SK-N-SH (cell line): ENCODE measurements around the gene TCP11L2. TPM values are rescaled to one million over a fixed set of nuclear protein-coding genes. Genes with fewer than 3 reads are reported as not detected.
"Not testable (repeated sequence)": the region's sequence is repeated elsewhere in the genome, so short reads cannot be mapped to it uniquely, and the experiment has no call there.

Experiments used
- CTCF ChIA-PET: fragments of 300-600, 350-600 bp; formaldehyde crosslinking; extraction: SDS; loops from one replicate; lab custom pipeline; 2021; lab: Yijun Ruan, JAX
- POLR2A ChIA-PET: fragments of 350-600 bp; sonication (Branson Sonifier 250); formaldehyde crosslinking; extraction: SDS; loops from one replicate; lab custom pipeline; 2020; ENCODE audit warnings: antibody characterized with exemption, inconsistent platforms; lab: Yijun Ruan, JAX
- DNase-seq: peaks from one replicate; pipeline ENCODE4 v3.0.0; 2012
- H2AFZ ChIP-seq: fragments of 200-600 bp; sonication (generic); 2 replicates; pipeline ENCODE4 v1.8.1; 2016; ENCODE audit warnings: antibody characterized with exemption, mild to moderate bottlenecking, low read depth
- H3F3A ChIP-seq: fragments of 200-600 bp; sonication (generic); replicated peaks from 2 replicates; pipeline ENCODE3; 2016; ENCODE audit warnings: antibody characterized with exemption, mild to moderate bottlenecking; ENCODE audit not compliant: insufficient read depth
- H3K27ac ChIP-seq, 2 experiments: fragments of 200-500 bp in 1 of 2; fragments of 200-600 bp in 1 of 2; sonication (Bioruptor generic) in 1 of 2; sonication (generic), shearing (Covaris generic) in 1 of 2; 2 replicates each; pipeline versions ENCODE4 v1.5.1 to v1.6.1; 2014 to 2016; ENCODE audit warnings: low read depth in 2 of 2, inconsistent platforms in 1 of 2, low read length in 1 of 2, mild to moderate bottlenecking in 1 of 2, mixed read lengths in 1 of 2
- H3K27me3 ChIP-seq: fragments of 200-600 bp; sonication (generic), shearing (Covaris generic); 2 replicates; pipeline ENCODE4 v1.6.1; 2016; ENCODE audit warnings: mixed run types; ENCODE audit not compliant: insufficient read depth
- H3K36me3 ChIP-seq, 2 experiments: fragments of 200-500 bp in 1 of 2; fragments of 200-600 bp in 1 of 2; sonication (Bioruptor generic) in 1 of 2; sonication (generic) in 1 of 2; replicated peaks in 1 of 2; 2 replicates each; pipeline versions ENCODE3 to v1.5.1; 2014 to 2016; ENCODE audit warnings: low read length in 1 of 2, mild to moderate bottlenecking in 1 of 2; ENCODE audit not compliant: insufficient read depth in 2 of 2, control insufficient read depth in 1 of 2
- H3K4me1 ChIP-seq, 2 experiments: fragments of 200-500 bp in 1 of 2; fragments of 200-600 bp in 1 of 2; sonication (Bioruptor generic) in 1 of 2; sonication (generic), shearing (Covaris generic) in 1 of 2; 2 replicates each; pipeline versions ENCODE4 v1.5.1 to v1.6.1; 2014 to 2016; ENCODE audit warnings: low read depth in 1 of 2, low read length in 1 of 2, mixed run types in 1 of 2; ENCODE audit not compliant: insufficient read depth in 2 of 2, control insufficient read depth in 1 of 2
- H3K4me2 ChIP-seq: fragments of 200-600 bp; sonication (generic), shearing (Covaris generic); 2 replicates; pipeline ENCODE4 v1.6.1; 2017; ENCODE audit warnings: mixed run types
- H3K4me3 ChIP-seq, 2 experiments: fragments of 200-500 bp in 1 of 2; fragments of 200-600 bp in 1 of 2; sonication (Bioruptor generic) in 1 of 2; sonication (generic), shearing (Covaris generic) in 1 of 2; 2 replicates each; pipeline versions ENCODE4 v1.5.1 to v1.8.1; 2014 to 2016; ENCODE audit warnings: low read depth in 2 of 2, inconsistent platforms in 1 of 2, low read length in 1 of 2, mild to moderate bottlenecking in 1 of 2, mixed read lengths in 1 of 2, moderate library complexity in 1 of 2
- H3K79me2 ChIP-seq: fragments of 200-600 bp; sonication (generic); 2 replicates; pipeline ENCODE4 v1.8.1; 2017; ENCODE audit warnings: mild to moderate bottlenecking; ENCODE audit not compliant: insufficient read depth
- H3K9ac ChIP-seq: fragments of 200-600 bp; sonication (generic); 2 replicates; pipeline ENCODE4 v1.6.1; 2017; ENCODE audit warnings: mixed run types
- H3K9me2 ChIP-seq: fragments of 200-600 bp; sonication (generic); 2 replicates; pipeline ENCODE4 v1.6.1; 2017; ENCODE audit warnings: mixed run types
- H3K9me3 ChIP-seq: fragments of 200-600 bp; sonication (generic); 2 replicates; pipeline ENCODE4 v1.6.1; 2017; ENCODE audit warnings: mixed run types, mild to moderate bottlenecking, moderate library complexity
- H4K20me1 ChIP-seq: fragments of 200-600 bp; sonication (generic); 2 replicates; pipeline ENCODE4 v1.6.1; 2017; ENCODE audit warnings: mild to moderate bottlenecking, mixed run types; ENCODE audit not compliant: insufficient read depth
- CHD2 ChIP-seq: fragments of 150-350 bp; IDR thresholded peaks from 2 replicates; pipeline ENCODE4 v1.6.1; 2018; ENCODE audit warnings: low read length; ENCODE audit not compliant: partially characterized antibody
- POLR2AphosphoS5 ChIP-seq: IDR thresholded peaks from 2 replicates; pipeline ENCODE4 v1.6.1; 2012; ENCODE audit warnings: low read depth, low read length
- TAF1 ChIP-seq: IDR thresholded peaks from 2 replicates; pipeline ENCODE4 v1.6.1; 2012; ENCODE audit warnings: low read depth, mild to moderate bottlenecking, low read length, moderate library complexity, borderline replicate concordance
- WGBS: methylation state at CpG from one replicate; pipeline ENCODE4 v1.1.6; 2017; ENCODE audit warnings: low lambda C conversion rate; 5-methylcytosine and 5-hydroxymethylcytosine counted together
- polyA plus RNA-seq, 3 experiments: library from polyadenylated mRNA; depleted of rRNA; stranded (reverse); fragments of >200 nt; gene quantifications; 2 replicates each; pipeline ENCODE4 v1.2.3, GENCODE V29; 2012
- TF ChIP-seq, protein P1 (sequence below): IDR thresholded peaks from 2 replicates; pipeline ENCODE4 v1.6.1; 2012; ENCODE audit warnings: mild to moderate bottlenecking, low read depth, low read length, moderate library complexity
- TF ChIP-seq, protein P2 (sequence below): IDR thresholded peaks from 2 replicates; pipeline ENCODE4 v1.4.0; 2012; ENCODE audit warnings: low read depth, borderline replicate concordance
- TF ChIP-seq, protein P3 (sequence below): fragments of 200-600 bp; sonication (generic); IDR thresholded peaks from 2 replicates; pipeline ENCODE4 v1.6.1; 2017; ENCODE audit warnings: antibody characterized with exemption, mild to moderate bottlenecking, moderate library complexity

TCP11L2 gene
- polyA plus RNA-seq, 1 of the 3 experiments (the other 2 are of a cell fraction) = 4.0 TPM

DNA sequence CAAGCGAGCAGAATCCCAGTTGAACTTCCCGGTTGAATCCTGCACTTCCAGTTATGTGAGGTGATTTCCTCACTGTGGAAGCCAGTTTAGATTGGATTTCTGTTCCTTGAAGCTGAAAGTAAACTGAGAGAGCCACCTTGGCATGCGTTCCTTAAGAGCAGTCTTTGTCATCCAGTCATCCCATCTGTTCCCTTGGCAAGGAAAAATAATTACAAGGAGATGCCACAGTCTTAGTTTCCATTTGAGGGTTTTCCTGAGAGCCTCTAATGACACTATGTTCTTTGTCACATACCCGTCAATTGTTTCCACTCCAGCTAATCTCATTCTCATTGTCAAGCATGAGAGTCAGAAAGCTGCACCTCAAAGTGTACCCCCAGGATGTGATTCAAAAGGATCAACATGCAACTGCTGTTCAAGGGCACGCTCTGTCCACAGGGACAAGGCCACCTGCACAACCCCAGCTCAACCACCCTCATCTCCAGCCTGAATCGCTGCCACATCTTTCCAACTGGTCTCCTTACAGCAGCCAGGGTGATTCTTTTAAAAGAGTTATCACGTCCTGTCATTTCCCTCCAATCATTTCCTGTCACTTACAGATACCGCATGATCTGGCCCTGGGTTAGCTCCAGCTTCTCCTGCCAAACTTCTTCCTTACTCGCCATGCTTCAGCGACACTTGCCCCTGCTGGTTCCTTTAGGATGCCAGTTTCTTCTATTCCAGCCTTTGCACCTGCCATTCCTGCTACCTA lies 18.0 kb upstream of the TCP11L2 start:
- H3K4me3 ChIP-seq = no peak overlapping the region
- no peak overlapping the region for H3K9ac ChIP-seq
- TF ChIP-seq POLR2AphosphoS5 (no peak), CHD2 (no peak)
- TF ChIP-seq, protein P1, sequence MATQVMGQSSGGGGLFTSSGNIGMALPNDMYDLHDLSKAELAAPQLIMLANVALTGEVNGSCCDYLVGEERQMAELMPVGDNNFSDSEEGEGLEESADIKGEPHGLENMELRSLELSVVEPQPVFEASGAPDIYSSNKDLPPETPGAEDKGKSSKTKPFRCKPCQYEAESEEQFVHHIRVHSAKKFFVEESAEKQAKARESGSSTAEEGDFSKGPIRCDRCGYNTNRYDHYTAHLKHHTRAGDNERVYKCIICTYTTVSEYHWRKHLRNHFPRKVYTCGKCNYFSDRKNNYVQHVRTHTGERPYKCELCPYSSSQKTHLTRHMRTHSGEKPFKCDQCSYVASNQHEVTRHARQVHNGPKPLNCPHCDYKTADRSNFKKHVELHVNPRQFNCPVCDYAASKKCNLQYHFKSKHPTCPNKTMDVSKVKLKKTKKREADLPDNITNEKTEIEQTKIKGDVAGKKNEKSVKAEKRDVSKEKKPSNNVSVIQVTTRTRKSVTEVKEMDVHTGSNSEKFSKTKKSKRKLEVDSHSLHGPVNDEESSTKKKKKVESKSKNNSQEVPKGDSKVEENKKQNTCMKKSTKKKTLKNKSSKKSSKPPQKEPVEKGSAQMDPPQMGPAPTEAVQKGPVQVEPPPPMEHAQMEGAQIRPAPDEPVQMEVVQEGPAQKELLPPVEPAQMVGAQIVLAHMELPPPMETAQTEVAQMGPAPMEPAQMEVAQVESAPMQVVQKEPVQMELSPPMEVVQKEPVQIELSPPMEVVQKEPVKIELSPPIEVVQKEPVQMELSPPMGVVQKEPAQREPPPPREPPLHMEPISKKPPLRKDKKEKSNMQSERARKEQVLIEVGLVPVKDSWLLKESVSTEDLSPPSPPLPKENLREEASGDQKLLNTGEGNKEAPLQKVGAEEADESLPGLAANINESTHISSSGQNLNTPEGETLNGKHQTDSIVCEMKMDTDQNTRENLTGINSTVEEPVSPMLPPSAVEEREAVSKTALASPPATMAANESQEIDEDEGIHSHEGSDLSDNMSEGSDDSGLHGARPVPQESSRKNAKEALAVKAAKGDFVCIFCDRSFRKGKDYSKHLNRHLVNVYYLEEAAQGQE = no peak
- TF ChIP-seq, protein P2, sequence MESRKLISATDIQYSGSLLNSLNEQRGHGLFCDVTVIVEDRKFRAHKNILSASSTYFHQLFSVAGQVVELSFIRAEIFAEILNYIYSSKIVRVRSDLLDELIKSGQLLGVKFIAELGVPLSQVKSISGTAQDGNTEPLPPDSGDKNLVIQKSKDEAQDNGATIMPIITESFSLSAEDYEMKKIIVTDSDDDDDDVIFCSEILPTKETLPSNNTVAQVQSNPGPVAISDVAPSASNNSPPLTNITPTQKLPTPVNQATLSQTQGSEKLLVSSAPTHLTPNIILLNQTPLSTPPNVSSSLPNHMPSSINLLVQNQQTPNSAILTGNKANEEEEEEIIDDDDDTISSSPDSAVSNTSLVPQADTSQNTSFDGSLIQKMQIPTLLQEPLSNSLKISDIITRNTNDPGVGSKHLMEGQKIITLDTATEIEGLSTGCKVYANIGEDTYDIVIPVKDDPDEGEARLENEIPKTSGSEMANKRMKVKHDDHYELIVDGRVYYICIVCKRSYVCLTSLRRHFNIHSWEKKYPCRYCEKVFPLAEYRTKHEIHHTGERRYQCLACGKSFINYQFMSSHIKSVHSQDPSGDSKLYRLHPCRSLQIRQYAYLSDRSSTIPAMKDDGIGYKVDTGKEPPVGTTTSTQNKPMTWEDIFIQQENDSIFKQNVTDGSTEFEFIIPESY = no peak
- no peak overlapping the region for H3K4me2 ChIP-seq
- no peaks in the 10 kb centered on the region for H3K27me3 ChIP-seq
- no peaks in the 10 kb centered on the region for H4K20me1 ChIP-seq
- H3K9me3 ChIP-seq = no peaks in the 10 kb centered on the region
- H3K27ac ChIP-seq = no peak overlapping the region
- CTCF ChIA-PET = interaction anchor here (1.2 to 12.2 kb wide), 4 partner anchors 31 to 803 kb away, joined by 3 to 173 read pairs (median 4); partner anchors contain the start of gene POLR3B
- peaks cover 9% of the 10 kb centered on the region for H3F3A ChIP-seq
- H3K4me1 ChIP-seq = peaks cover 0 to 4% of the 10 kb centered on the region in 2 experiments; a peak in 2 of 4 replicates
- H3K9me2 ChIP-seq = no peaks in the 10 kb centered on the region
- POLR2A ChIA-PET = no interaction called here
- H3K79me2 ChIP-seq = no peaks in the 10 kb centered on the region
- 62% methylated on average over 10 of the region's 10 CpGs for WGBS
- no peak for DNase-seq
- H3K36me3 ChIP-seq = no peaks in the 10 kb centered on the region
- no peak overlapping the region for H2AFZ ChIP-seq

DNA sequence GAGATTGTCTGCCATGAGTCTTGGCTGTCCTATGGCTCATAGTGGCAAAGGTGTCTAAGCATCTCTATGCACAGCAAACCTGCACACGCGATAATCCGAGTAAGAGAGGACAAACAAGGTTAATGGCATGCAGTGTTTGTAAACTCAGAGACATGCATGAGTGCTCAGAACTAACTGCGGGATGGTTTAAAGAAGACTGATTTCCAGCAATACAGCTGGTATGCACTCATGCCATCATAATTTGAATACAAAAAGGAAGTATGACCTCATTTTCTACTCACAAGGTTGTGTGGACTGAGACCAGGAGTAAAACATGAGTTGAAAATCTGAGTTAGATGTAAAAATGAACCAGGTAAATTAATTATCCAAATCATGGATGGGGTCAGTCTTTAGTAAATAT lies 16.6 kb upstream of the TCP11L2 start:
- Histone ChIP-seq H3K79me2 (no peaks in the 10 kb centered on the region), H2AFZ (no peak overlapping the region), H3K4me2 (no peak overlapping the region), H3K36me3 (no peaks in the 10 kb centered on the region), H3K4me1 (peaks cover 0 to 4% of the 10 kb centered on the region in 2 experiments; a peak in 2 of 4 replicates), H3K9me2 (no peaks in the 10 kb centered on the region), H3K27ac (no peak overlapping the region), H4K20me1 (no peaks in the 10 kb centered on the region), H3F3A (peaks cover 9% of the 10 kb centered on the region), H3K9ac (no peak overlapping the region), H3K4me3 (no peak overlapping the region), H3K27me3 (no peaks in the 10 kb centered on the region), H3K9me3 (no peaks in the 10 kb centered on the region)
- WGBS = 76% methylated on average over 4 of the region's 4 CpGs
- TF ChIP-seq, protein P3, sequence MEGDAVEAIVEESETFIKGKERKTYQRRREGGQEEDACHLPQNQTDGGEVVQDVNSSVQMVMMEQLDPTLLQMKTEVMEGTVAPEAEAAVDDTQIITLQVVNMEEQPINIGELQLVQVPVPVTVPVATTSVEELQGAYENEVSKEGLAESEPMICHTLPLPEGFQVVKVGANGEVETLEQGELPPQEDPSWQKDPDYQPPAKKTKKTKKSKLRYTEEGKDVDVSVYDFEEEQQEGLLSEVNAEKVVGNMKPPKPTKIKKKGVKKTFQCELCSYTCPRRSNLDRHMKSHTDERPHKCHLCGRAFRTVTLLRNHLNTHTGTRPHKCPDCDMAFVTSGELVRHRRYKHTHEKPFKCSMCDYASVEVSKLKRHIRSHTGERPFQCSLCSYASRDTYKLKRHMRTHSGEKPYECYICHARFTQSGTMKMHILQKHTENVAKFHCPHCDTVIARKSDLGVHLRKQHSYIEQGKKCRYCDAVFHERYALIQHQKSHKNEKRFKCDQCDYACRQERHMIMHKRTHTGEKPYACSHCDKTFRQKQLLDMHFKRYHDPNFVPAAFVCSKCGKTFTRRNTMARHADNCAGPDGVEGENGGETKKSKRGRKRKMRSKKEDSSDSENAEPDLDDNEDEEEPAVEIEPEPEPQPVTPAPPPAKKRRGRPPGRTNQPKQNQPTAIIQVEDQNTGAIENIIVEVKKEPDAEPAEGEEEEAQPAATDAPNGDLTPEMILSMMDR = no peak
- TF ChIP-seq TAF1 = no peak
- ChIA-PET CTCF (interaction anchor here (0.9 to 12.2 kb wide), 3 partner anchors 59 to 865 kb away, joined by 3 to 173 read pairs (median 6); no protein-coding TSS in a partner anchor), POLR2A (no interaction called here)
- no peak for DNase-seq

DNA sequence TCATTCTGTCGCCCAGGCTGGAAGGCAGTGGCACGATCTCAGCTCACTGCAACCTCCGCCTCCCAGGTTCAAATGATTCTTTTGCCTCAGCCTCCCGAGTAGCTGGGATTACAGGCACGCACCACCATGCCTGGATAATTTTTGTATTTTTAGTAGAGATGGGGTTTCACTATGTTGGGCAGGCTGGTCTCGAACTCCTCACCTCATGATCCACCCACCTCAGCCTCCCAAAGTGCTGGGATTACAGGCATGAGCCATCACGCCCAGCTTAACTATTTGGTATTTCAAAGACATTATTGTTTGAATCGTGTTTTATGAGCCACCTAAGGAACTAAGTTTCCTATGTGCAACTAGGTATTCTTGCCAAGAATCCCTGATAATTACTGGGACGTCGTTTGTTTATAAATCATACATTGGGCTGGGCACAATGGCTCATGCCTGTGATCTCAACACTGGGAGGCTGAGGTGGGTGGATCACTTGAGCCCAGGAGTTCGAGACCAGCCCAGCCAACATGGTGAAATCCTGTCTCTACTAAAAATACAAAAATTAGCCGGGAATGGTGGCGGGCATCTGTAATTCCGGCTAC lies 15.9 kb upstream of the TCP11L2 start:
- H3K36me3 ChIP-seq, H3K4me3 ChIP-seq, H3K9me2 ChIP-seq, H3K79me2 ChIP-seq, H3K4me1 ChIP-seq, H4K20me1 ChIP-seq, H2AFZ ChIP-seq, POLR2A ChIA-PET, H3K4me2 ChIP-seq, H3F3A ChIP-seq, H3K9ac ChIP-seq, H3K27ac ChIP-seq, DNase-seq, H3K9me3 ChIP-seq, H3K27me3 ChIP-seq: not testable (repeated sequence)
- CTCF ChIA-PET = interaction anchor here (0.9 to 1.0 kb wide), 2 partner anchors 60 to 865 kb away, joined by 3 to 6 read pairs; no protein-coding TSS in a partner anchor
- 93% methylated on average over 14 of the region's 14 CpGs for WGBS
